IPS-18c (cell line): ENCODE results near the gene HCN4.

Source experiments
- H3K4me3 ChIP-seq: 2 replicates; pipeline ENCODE4 v1.7.0; 2013; ENCODE audit warnings: low read depth, mild to moderate bottlenecking, low read length, moderate library complexity; ENCODE audit not compliant: insufficient read depth
- H3K9me3 ChIP-seq: one replicate; pipeline ENCODE4 v1.6.1; 2013; ENCODE audit warnings: mild to moderate bottlenecking, low read length, moderate library complexity; ENCODE audit not compliant: control insufficient read depth, insufficient read depth

The HCN4 gene

DNA sequence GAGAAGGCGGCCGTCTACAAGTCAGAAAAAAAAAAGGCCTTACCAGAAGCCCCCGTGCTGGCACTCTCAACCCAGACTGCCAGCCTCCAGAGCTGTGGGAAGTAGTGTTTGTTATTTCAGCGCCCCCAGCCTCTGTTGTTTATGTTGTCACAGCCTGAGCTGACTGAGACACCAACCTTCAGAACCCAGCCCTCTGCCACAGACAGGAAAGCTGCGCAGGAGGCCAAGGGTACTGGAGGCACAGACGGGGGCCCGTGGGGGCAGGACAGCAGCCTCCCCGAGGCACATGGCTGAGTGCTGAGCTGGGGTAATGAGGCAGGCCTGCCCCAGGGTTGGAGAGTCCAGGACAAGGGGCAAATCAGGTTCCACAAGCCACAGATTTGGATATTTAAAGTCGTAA lies 33.7 kb downstream of the HCN4 start:
- Histone ChIP-seq H3K9me3 (no peaks in the 10 kb centered on the region), H3K4me3 (no peak overlapping the region)

DNA sequence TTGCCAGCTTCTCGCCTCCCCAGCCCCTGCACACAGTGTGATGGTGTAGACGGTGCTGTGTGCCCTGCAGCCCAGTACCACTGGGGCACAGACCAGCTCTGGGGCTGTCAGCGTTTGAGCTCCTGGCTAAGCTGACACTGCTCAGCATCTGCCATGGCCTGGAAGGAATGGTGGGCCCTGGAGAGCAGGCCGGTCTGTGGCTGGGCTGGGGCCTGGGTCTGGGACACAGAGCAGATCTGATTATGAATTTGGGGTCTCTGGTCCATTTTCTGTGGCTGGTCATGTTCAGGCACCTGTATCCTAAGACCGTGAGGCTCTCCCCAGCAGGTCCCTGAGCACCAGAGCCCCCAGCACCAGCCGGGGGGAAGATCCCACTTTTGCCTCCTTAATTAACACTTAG lies 34.7 kb downstream of the HCN4 start:
- Histone ChIP-seq H3K9me3 (no peaks in the 10 kb centered on the region), H3K4me3 (no peak overlapping the region)

DNA sequence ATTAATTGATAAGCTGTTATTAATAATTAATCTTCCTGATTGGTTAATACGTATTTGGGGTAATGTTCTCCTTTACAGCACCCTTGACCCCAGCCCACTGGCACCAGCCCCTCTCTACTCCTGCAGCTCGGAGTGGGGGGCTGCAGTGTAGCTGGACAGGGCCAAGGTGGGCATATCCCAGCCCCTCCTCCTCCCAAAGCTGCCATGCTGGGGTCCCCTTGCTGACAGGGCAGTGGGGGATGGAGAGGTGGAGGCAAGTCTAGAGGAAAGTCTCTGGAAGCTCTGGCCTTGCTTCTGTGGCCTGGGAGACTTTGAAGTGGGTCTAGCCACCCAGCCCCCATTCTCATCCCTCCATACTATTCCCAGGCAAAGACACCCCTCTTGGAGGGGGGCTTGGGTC lies 35.8 kb downstream of the HCN4 start:
- Histone ChIP-seq H3K4me3 (no peak overlapping the region), H3K9me3 (no peaks in the 10 kb centered on the region)

DNA sequence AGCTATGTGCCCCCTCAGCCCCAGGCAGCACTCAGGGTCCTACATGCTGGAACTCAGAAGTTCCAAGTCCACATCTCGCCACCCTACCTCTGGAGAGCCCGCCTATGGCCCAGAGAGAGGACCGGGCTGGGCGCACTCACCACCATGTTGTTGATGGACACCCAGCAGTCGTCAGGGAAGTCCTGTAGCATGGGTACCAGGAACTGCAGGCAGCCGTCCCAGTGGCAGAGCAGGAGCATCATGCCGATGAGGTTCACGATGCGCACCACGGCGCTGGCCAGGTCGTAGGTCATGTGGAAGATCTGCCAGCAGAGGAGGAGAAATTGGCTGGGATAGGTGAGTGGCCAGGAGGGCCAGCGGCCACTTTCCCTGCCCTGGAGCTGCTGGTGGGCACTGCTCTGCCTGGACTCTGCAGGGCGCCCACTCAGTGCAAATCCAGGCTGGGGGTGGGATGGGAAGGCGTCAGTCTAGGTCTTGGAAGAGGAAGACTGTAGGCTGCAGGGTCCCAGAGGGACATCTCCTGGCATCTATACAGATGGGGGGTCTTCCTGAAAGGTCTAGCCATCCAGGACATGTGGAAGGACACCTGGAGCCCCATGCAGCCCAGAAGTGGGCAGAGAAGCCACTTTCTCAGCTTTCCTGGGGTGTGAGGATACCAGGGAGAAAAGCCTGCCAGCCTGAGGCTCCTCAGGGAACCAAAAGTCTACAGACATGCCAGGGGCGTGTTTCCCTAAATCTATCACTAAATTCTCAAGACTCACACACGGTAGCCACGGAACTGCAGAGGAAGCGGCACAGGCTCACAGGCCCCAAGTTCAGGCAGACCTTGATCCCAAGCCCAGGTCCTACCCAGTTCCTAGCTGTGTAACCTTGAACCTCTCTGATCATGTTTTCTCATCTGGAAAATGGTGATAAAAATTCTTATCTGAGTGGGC lies 36.5 kb downstream of the HCN4 start:
- H3K9me3 ChIP-seq = no peaks in the 10 kb centered on the region
- H3K4me3 ChIP-seq = no peak overlapping the region

DNA sequence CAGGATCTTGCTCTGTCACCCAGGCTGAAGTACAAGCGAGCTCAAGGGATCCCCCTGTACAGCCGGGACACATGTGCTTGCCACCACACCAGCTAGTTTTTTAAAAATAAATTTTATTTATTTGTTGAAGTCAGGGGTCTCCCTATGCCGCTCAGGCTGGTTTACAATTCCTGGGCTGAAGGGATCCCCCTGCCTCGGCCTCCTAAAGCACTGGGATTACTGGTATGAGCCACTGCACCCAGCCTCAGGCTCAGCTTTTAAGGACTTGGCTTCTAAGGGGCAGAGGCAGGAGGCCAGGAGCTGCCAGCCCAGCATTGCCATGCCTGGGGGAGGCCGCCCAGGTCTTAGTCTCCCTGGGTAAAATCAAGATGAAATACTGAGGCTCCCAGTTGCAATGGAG lies 37.3 kb downstream of the HCN4 start:
- no peak overlapping the region for H3K4me3 ChIP-seq
- no peaks in the 10 kb centered on the region for H3K9me3 ChIP-seq

DNA sequence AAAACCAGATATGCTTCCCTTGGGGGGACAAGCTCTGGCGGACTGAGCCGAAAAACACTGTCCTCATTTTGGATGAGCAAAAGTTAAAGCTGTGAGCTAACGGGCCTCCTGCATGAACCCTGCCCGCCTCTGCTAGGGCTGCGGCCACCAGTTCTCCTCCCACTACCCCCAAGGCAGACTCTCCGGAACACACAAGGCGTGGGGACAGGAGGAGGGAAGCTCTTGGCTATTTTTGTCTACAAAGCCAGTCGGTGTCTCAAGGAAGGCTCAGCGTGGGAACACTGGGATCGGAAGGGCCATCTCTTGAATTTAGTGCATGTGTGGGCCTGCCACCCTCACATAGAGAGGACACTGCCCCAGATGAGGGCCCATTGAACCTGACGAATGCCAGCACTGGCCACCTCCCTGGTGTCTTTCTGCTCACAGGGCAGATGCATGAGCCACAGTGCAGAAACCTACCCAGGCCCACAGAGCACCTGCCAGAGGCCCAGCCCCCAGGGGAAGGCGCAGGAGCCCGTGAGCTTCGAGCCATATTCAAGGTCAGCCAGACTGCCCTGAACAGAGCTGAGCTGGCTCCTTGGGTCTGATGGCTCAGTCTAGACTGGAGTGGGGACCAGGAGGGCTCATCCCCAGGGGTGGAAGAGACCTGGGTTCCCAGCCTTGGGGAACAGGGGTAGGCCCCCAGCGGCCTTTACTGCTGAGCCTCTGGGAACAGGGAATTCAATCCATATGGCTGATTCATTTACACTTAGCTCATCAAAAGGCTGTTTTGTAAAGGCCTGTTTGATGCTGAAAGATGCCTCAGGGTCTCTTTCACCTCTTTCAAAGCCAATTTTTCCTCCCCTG lies 38.3 kb downstream of the HCN4 start:
- Histone ChIP-seq H3K4me3 (no peak overlapping the region), H3K9me3 (no peaks in the 10 kb centered on the region)

DNA sequence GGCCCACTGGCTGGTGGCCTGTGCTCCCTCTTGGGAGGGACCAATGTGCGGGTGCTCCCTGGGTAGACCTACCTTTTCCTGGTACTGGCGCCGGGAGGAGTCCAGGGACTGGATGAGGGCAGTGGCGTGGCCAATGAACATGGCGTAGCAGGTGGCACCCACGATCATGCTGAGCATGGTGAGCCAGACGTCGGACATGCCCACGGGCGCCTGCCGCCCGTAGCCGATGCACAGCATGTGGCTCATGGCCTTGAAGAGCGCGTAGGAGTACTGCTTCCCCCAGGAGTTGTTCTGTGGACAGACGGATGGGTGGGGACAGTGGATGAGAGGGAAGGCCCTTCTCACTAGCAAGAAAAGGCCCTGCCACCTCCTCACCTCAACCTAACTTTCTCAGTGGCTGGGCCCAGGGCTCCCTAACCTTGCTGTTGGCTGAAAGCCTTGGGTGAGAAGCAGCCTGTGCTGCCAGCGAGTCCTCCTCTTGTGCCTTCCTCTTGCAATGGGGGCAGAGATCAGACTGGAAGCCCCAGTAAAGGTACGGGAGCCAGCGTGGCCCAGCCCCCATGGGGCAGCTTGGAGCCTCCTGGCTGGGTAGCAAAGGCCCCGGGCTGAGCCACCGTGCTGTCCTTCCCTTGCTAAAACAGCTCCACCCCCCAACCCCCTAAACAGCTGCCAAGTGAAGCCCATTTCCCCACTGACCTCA lies 39.1 kb downstream of the HCN4 start:
- no peak overlapping the region for H3K4me3 ChIP-seq

DNA sequence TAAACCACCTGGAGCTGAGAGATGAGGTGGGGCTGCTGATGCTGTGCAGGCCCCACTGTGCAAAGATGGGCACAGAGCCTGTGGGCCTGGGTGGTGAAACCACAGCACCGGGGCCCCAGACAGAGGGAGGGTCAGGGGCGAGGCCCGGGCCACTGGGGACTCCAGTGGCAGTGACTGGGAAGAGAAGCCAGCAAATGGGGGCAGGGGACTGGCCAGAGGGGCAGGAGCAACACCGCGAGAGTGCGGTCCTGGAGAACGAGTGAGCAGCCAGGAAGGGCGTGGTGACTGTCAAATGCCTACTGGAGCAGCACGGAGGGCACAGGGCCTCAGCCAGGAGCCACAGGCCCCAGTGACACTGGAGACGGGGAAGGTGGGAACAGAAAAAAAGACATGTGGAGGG lies 39.8 kb downstream of the HCN4 start:
- no peak overlapping the region for H3K4me3 ChIP-seq
- H3K9me3 ChIP-seq = no peaks in the 10 kb centered on the region

More for the DNA sequence above, 39.1 kb downstream of the HCN4 start:
- no peaks in the 10 kb centered on the region for H3K9me3 ChIP-seq

DNA sequence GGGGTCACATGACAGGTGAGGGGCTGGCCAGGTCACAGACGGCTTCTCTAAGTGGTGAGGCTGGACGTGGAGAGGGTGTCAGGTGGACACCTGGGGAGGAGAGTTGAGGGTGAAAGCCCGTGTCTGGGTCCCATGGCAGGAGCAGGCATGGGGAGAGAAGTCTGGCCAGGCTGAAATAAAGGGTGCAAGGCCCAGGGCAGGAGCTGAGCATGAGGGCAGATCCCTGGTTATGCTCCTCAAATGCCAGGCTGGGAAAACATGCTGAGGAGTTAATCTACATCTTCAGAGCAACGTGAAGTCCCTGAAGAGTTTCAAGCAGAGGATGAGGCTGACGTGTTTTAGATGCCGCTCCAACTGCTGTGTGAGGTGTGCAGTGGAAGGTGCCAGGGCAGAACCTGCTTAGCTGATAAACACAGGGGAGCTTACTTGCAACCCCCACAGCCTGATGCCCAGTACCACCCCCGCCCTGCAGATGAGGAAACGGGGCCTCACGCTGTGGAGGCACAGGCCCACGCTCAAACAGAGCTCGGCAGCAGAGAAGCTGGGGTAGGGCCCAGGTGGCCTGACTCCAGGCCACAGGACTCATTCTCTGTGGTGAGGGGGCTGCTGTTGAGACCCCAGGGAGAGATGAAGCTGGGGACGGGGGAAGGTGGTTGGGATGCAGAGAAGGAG lies 40.5 kb downstream of the HCN4 start:
- Histone ChIP-seq H3K9me3 (no peaks in the 10 kb centered on the region), H3K4me3 (no peak overlapping the region)

DNA sequence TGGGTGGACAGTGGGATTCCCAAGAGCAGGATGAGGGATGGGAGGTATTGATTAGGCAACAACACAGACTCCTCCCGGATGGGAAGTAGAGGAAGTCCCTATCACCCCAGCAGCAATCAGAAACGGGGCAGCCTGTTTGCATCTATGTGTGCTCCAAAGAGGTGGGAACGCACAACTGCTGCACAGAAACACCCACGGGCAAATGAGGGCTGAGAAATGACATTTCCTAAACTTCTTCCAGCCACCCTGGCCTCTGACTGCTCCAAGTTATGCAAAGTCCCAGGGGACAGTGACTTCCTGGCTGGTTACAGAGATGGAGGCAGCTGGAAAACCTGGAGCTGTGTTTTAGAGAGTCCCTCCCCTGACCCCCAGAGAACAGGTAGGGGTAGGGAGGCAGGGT lies 42.6 kb downstream of the HCN4 start:
- Histone ChIP-seq H3K9me3 (no peaks in the 10 kb centered on the region), H3K4me3 (no peak overlapping the region)

DNA sequence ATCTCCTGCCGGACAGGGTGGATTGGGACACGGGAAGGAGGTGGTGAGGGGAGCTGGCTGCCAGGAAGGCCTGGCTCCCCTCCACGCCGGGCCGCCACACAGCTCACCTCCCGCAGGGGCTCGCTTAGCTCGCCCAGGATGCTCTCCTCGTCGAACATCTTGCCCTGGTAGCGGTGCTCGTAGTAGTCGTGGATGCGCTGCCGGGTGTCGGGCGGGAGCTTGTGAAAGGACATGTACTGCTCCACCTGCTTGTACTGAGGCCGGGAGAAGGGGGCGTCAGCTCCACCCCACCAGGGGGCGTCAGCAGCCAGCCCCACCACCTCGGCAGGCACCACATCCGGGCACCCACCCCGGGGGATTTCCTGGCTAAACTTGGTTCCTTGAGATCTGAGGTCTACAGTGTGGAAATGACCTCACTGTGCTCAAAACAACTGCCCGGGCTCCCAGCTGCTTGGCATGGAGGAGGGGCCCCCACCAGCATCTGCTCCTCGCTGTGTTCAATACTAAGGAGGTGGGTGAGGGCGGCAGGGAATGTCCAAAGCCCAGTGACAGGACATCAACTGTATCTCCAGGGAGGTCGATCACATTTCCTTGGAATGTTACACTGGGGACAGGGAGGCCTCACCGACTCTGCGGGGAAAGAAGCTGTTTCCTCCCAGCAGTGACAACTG lies 43.4 kb downstream of the HCN4 start:
- no peak overlapping the region for H3K4me3 ChIP-seq
- no peaks in the 10 kb centered on the region for H3K9me3 ChIP-seq

DNA sequence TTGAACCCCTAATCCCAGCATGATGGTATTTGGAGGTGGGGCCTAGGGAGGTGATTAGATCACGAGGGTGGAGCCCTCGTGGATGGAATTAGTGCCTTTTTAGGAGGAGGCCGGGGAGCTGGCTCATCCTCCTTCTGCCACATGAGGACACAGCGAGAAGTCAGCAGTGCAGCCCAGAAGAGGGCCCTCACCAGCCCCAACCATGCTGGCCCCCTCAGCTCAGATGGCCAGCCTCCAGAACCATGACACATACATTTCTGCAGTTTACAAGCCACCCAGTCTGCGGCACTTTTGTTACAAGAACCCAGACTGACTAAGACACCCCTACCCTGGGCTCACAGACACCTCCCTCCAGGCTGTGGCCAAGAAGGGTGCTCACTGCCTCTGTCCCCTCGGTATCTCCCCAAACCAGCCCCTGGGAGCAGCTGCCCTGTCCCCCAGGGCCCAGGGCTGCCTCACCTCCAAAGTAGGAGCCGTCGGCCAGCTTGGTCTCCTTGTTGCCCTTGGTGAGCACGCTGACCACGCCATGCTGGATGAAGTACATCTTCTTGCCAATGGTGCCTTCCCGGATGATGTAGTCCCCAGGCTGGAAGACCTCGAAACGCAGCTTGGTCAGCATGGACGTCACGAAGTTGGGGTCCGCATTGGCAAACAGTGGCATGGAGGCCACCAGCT lies 44.1 kb downstream of the HCN4 start:
- Histone ChIP-seq H3K9me3 (no peaks in the 10 kb centered on the region), H3K4me3 (no peak overlapping the region)

DNA sequence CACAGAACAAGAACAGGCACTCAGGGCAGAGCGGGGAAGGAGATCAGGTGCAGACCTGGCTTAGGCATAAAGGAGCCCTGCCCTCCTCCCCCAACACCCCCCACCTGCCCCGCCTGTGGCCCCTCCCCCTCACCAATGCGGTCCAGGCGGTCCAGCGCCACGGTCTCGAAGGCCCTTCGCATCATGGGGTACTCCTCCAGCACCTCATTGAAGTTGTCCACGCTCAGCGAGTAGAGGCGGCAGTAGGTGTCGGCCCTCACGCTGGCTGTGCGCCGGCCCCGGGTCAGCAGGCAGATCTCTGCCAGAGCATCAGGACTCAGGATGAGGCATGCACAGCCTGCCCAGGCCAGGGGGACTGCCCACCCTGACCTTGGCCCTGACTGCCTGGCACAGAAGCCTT lies 44.8 kb downstream of the HCN4 start:
- H3K9me3 ChIP-seq = no peaks in the 10 kb centered on the region
- no peak overlapping the region for H3K4me3 ChIP-seq

DNA sequence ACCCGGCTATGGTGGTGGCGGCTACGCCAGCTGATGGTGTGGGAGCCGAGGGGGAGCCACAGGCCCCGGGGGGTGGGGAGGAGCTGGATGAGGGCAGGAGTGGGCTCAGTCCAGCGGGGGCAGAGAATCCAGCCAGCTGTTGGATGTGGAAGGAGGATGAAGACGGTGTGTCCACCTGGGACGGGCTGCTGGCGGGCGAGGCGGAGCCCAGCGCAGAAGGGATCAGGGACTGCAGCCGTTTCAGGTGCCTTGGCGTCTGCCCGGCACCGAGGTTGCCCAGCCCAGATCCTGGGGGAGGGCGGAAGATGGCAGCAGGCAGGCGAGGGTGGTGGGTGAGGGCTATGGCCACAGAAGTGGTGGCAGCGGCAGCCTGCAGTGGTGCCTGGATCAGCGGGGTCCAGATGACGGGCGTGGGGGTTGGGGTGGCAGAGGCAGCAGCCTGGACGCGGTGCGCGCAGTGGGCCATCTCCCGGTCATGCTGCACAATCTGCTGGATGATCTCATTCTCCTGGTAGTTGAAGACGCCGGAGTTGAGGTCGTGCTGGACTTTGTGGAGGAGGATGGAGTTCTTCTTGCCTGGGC lies 45.3 kb downstream of the HCN4 start:
- Histone ChIP-seq H3K4me3 (no peak overlapping the region), H3K9me3 (no peaks in the 10 kb centered on the region)

DNA sequence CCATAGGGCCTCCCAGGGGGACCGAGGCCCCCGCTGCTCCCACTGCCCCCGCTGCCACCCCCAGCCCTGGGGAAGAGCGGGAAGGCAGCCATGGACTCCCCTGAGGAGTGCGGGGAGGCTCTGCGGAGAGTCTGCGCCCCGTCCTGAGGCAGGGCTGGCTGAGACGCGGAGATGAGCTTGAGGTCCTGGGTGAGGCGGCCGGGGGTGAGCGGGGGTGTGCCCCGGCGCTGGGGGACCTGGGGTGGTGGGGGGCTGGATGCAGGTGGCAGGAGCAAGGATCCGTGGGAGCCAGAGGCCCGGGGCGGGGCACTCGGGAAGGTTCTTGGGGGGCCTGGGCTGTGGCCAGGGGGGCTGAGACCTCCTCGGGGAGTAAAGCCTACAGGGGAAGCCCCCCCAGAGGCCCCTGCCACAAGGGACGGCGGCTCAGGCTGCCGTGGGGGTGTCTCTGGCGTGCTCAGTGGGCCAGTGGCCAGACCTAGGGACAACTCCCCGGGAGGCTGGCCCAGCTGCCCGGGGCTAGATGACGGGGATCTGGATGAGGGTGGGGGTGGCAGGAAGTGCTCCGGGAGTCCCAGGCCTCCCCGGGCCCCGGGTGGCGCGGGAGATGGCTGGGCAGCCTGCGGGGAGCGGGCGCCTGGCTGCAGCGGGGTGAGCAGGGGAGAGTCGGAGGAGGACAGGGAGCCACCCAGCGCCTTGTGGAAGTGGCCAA lies 45.9 kb downstream of the HCN4 start:
- no peak overlapping the region for H3K4me3 ChIP-seq

More for the DNA sequence above, 45.9 kb downstream of the HCN4 start:
- H3K9me3 ChIP-seq = no peaks in the 10 kb centered on the region
